Glomerular endothelial cell (primary cell): ENCODE data around the gene SLX4IP. TPM values are rescaled to one million over a fixed set of nuclear protein-coding genes. Genes with fewer than 3 reads are reported as not detected.
"Not testable (repeated sequence)": the region's sequence is repeated elsewhere in the genome, so short reads cannot be mapped to it uniquely, and the experiment has no call there.

Experiments
- DNase-seq: peaks from one replicate; pipeline ENCODE4 v3.0.0-alpha.2; 2011; ENCODE audit warnings: low read depth, low spot score; ENCODE audit errors: extremely low read depth
- total RNA-seq: library from RNA; depleted of rRNA; stranded (reverse); fragments of >200 nt; gene quantifications from 2 replicates; pipeline ENCODE4 v1.2.3, GENCODE V29; 2015

The SLX4IP gene
- total RNA-seq, 1 donor from 2014 or later: 3.4 TPM

DNA sequence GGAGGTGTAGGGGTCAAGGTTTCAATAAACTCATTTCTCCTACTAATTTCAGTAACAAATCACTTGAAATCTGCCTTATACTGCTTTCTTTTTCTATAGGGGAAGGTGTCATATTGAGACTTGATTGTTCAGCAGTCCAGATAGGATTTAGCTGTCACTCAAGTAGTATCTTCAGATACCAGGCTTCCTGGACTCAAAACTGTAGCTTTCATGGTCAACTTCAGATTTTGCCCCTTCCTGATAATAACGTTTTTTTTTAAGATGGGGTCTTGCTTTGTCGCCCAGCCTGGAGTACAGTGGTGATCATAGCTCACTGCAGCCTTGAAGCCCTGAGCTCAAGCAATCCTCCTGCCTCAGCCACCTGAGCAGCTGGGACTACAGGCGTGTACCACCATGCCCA, 160.9 kb downstream of the SLX4IP start:
- DNase-seq: no peak

- no peak for DNase-seq
Observed at GRCh38 chr20:10596710-10597121, 161.6 kb downstream of the SLX4IP start.

DNA sequence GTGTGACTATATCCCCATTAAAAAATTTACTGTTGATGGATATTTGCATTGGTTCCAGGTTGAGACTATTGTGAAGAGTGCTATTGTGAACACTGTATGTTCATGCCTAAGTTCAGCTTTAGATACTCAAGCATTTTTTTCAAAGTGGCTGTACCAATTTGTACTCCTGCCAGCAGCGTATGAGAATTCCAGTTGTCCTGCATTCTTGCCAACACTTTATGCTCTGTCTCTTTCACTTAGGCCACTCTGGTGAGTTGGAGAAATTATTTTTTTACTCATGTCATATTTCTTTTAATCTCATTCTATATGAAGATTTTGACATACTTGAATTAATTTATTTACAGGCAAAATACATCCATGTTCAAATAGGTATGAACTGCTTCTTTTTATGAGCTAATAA, 162.5 kb downstream of the SLX4IP start:
- no peak for DNase-seq

- DNase-seq: no peak
Observed at GRCh38 chr20:10602221-10602871, 167.2 kb downstream of the SLX4IP start.

GRCh38 chr20:10603378-10603777, 168.3 kb downstream of the SLX4IP start:
- DNase-seq: no peak

DNA sequence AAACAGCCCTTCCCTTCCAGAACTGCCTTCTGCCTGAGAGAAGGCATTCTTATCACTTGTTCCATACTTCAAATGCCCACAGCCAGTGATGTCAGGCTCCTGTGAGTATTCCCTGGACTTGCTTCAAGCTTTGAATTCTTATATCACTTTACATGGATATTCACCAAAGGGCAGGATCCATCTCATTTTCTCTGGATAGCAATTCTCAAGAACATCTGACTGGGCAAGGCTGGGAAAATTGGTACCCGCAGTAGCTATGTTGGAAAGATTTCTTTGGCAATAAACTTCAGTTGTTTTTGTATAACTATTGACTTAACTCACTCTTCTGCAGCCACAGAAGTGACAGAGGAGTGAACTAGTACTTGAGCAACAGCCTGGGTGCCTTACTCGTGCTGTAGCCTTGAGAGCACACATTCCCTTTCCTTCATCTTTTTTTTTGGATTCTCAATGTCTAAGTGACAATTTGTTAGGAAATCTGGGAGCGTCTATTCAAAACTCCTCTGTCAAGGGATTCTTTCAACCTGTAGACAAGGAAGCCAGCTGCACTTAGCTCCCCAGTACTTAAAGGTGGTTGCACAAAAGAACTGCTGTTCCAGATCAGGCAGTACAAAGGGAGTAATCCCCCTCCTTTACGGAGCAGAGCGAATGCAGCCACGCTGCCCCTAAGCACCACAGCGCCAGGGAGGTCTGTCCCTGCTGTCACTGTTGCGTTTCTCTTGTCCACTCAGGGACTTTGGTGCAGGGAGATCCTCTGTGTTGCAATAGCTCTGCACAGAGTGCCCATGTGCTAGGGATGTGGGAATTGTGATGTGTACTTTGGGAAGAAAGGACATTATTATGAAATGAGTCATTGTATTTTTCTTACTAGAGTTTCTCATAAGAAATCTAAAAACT, 169.1 kb downstream of the SLX4IP start:
- no peak for DNase-seq

DNA sequence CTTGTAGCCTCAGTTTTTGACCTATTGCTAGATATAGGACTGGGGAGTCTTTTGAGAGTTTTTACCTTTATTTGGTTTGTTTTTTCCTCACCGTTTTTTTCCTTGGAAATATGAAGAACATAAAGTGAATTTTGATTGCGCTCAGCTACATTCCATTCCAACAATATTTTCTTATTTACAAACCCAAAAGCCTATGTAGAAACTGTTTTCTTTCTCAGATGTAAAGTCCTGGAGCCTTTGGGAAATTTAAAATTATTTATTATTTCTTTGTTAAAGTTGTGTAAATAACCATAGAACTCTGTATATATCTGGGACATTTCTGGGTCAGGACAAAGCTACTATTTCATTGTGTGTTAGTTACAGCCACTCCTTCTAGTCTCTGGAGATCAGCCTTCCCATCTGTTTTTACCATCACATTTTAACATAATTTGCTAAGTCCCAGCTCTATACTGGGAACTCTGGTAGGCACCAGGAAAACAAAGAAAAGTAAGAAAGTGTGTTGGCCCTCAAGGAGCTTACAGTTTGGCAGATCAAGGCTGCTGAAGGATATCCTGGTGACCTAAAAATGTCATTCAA, 169.8 kb downstream of the SLX4IP start:
- no peak for DNase-seq

DNA sequence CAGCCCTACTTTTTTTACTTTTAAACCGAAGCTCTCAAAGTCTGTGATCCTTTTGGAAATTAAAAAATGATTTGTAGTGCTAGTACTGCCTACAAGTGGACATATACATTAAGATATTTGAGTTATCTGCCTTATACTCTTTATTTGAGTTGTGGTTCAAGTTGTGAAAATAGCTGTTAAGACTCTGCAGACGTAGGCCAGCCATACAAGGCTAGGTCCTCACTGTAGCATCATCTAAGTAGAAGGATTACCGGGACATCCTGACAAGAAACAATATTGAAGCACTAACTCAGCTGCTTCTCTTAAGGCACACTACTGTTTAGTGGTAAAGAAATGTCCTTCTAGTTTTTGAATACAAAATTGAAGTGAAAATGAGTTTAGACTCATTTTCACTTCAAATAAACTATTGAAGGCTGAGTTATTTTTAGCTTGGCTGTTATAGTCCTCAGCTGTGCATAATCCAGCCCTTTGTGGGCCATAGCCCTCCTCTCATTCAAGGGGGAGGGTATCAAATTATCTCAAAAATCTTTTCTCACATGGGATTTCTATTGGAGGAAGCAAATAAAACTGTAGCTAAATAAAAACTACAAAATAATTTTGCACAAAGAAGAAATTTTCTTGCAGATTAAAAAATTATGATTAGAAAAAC, 170.6 kb downstream of the SLX4IP start:
- no peak for DNase-seq

DNA sequence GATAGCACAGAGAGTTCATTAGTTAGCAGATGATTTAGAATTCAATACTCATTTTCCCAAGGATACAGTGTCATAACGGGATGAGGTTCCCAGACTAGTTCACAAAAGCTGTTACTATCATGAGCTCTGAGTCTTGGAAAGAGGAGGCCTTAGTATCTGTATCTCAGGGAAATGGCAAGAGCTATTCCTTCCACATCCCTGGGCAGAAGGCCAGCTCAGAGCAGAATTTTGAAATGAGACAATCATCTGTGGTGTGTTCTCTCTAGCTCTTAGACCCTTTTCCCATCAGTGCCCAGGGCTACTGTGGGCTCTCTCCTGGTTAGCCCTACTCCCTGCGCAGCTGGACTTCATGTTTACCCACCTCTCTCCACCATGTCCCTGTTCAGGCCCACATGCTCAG, 174.2 kb downstream of the SLX4IP start:
- DNase-seq: no peak

DNA sequence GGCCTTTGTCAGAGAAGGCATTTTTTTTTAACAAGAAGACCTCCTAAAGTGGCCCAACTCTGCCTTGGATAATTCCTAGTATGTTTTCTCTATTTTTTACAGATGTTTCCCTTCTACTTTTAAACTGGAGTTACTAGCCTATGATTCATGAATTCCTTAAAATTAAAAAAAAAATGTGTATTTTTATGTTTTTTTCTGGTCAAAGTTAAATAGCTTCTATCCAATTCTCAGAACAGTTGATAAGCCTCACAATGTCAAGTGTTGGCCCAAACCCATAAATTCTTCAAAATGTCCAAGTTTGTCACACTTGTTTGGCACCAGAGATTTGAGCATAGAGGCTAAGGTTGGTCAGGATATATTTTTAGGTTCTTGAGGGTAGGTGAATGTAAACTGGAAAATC, 174.7 kb downstream of the SLX4IP start:
- DNase-seq: no peak

- no peak for DNase-seq
Observed at GRCh38 chr20:10610251-10610650, 175.1 kb downstream of the SLX4IP start.

GRCh38 chr20:10611357-10611756, 176.3 kb downstream of the SLX4IP start:
- DNase-seq: no peak

DNA sequence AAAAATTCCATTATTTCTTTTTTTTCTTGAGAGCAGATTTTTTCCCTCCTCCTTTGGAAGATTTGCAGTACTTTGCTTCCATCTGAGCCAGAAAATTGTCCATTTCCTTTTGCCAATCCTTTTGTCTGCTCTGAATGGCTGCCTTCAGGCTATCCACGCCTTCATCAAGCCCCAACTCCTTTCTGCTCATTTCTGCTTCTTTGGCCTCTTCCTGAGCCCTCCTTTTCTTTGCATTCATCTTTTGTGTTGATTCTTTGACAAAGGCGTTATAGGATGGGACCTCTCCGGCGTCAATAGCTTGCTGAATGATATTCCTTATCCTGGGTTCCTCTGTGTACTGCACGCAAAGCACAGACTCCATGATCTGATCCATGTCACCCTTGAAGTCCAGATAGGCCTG, 178.3 kb downstream of the SLX4IP start:
- DNase-seq: not testable (repeated sequence)

GRCh38 chr20:10613911-10614310, 178.8 kb downstream of the SLX4IP start:
- DNase-seq: no peak

DNA sequence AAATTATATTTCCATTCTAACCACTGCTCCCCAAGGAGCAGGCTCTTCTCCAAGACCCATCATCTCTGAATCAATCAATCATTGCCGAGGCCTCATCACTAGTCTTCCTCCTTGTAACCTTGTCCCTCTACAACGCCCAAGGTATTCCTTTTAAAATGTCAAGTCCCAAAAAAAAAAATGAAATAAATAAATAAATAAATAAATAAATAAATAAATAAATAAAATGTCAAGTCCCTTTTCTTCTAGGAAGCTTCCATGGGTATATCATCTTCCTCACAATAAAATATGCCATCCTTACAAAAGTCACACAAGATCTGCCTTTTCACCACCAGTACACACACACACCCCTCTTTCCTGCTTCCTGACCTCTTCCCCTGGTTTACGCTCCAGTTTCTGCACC, 181.1 kb downstream of the SLX4IP start:
- DNase-seq: no peak

GRCh38 chr20:10617549-10618133, 182.5 kb downstream of the SLX4IP start:
- not testable (repeated sequence) for DNase-seq

- DNase-seq: no peak
Observed at GRCh38 chr20:10618611-10619245, 183.6 kb downstream of the SLX4IP start.

- DNase-seq: no peak
Observed at GRCh38 chr20:10619427-10619826, 184.3 kb downstream of the SLX4IP start.

GRCh38 chr20:10621149-10621548, 186.0 kb downstream of the SLX4IP start:
- no peak for DNase-seq

GRCh38 chr20:10622657-10623418, 187.7 kb downstream of the SLX4IP start:
- DNase-seq: no peak
